Karpas-422 (cell line): ENCODE measurements around the gene MAPK9. TPM values are rescaled to one million over a fixed set of nuclear protein-coding genes. Genes with fewer than 3 reads are reported as not detected.

Source experiments
- DNase-seq: peaks from one replicate; pipeline ENCODE4 v3.0.0-alpha.2; 2015
- H2AFZ ChIP-seq: fragments of 200-600 bp; sonication (generic); 2 replicates; pipeline ENCODE4 v1.6.1; 2014; ENCODE audit warnings: antibody characterized with exemption, low read length, mixed read lengths
- H3K27ac ChIP-seq: fragments of 200-600 bp; sonication (generic); 2 replicates; pipeline ENCODE4 v1.5.1; 2014; ENCODE audit warnings: mild to moderate bottlenecking, low read length, moderate library complexity
- H3K27me3 ChIP-seq: fragments of 200-600 bp; sonication (generic); 2 replicates; pipeline ENCODE4 v1.6.1; 2014; ENCODE audit warnings: low read length, mixed read lengths
- H3K36me3 ChIP-seq: fragments of 200-600 bp; sonication (generic); 2 replicates; pipeline ENCODE4 v1.6.1; 2014; ENCODE audit warnings: low read length, mixed read lengths; ENCODE audit not compliant: insufficient read depth
- H3K4me1 ChIP-seq: fragments of 200-600 bp; sonication (generic); 2 replicates; pipeline ENCODE4 v1.6.1; 2014; ENCODE audit warnings: mild to moderate bottlenecking, low read length, mixed read lengths
- H3K4me2 ChIP-seq: fragments of 200-600 bp; sonication (generic); 2 replicates; pipeline ENCODE4 v1.6.1; 2014; ENCODE audit warnings: low read length, low read depth, mild to moderate bottlenecking; ENCODE audit not compliant: poor library complexity, severe bottlenecking
- H3K4me3 ChIP-seq: fragments of 200-600 bp; sonication (generic); 2 replicates; pipeline ENCODE4 v1.5.1; 2014; ENCODE audit warnings: mild to moderate bottlenecking, antibody characterized with exemption, low read length, mixed read lengths
- H3K79me2 ChIP-seq: fragments of 200-600 bp; sonication (generic); 2 replicates; pipeline ENCODE4 v1.6.1; 2014; ENCODE audit warnings: mild to moderate bottlenecking, low read length, mixed read lengths
- H3K9ac ChIP-seq: fragments of 200-600 bp; sonication (generic); 2 replicates; pipeline ENCODE4 v1.6.0; 2014; ENCODE audit warnings: low read length
- H3K9me2 ChIP-seq: fragments of 200-600 bp; sonication (generic), shearing (Covaris generic); replicated peaks from 2 replicates; pipeline ENCODE4 v1.6.0; 2014; ENCODE audit warnings: mild to moderate bottlenecking, low read length, moderate library complexity; ENCODE audit not compliant: insufficient read depth
- H3K9me3 ChIP-seq: fragments of 300-700, 200-600 bp; sonication (generic); 2 replicates; pipeline ENCODE4 v1.6.1; 2014; ENCODE audit warnings: low read length, mixed read lengths
- H4K20me1 ChIP-seq: fragments of 200-600 bp; sonication (generic); 2 replicates; pipeline ENCODE4 v1.6.1; 2014; ENCODE audit warnings: mild to moderate bottlenecking, antibody characterized with exemption, low read length, low read depth; ENCODE audit not compliant: insufficient read depth
- total RNA-seq: library from RNA; depleted of rRNA; stranded (reverse); fragments of >200 nt; shearing (Covaris generic); gene quantifications from 2 replicates; pipeline ENCODE4 v1.2.3, GENCODE V29; 2014; ENCODE audit warnings: low replicate concordance

MAPK9 gene
- total RNA-seq, 1 experiment from 2014 or later: 33.0 TPM

DNA sequence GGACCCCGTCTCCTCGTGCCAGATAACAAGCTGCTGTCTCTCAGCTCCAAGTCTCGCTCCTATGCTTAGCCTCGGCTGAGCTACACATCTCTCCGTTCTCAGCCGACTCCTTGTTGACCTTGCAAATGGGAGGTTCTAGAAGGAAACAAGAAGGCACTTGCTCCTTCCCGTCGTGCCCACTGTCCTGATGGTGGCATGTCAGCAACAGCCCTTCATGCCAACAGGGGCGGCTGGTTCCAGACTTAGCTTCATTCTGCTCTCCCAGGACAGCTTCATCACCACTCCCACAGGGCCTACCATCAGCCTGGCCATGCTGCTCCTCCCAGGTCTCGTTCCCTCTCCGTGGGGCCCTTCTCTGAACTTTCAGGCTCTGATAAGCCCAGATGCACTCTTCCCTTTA, 69.8 kb downstream of the MAPK9 start:
- peaks cover 4% of the 10 kb centered on the region for H3K9me3 ChIP-seq
- H4K20me1 ChIP-seq: no peaks in the 10 kb centered on the region
- H3K27me3 ChIP-seq: no peaks in the 10 kb centered on the region
- H3K9ac ChIP-seq: no peak overlapping the region
- H3K4me1 ChIP-seq: no peaks in the 10 kb centered on the region
- no peak overlapping the region for H2AFZ ChIP-seq
- no peak overlapping the region for H3K27ac ChIP-seq
- no peaks in the 10 kb centered on the region for H3K9me2 ChIP-seq
- no peak overlapping the region for H3K4me2 ChIP-seq
- no peak for DNase-seq
- no peaks in the 10 kb centered on the region for H3K79me2 ChIP-seq
- no peak overlapping the region for H3K4me3 ChIP-seq
- no peaks in the 10 kb centered on the region for H3K36me3 ChIP-seq

DNA sequence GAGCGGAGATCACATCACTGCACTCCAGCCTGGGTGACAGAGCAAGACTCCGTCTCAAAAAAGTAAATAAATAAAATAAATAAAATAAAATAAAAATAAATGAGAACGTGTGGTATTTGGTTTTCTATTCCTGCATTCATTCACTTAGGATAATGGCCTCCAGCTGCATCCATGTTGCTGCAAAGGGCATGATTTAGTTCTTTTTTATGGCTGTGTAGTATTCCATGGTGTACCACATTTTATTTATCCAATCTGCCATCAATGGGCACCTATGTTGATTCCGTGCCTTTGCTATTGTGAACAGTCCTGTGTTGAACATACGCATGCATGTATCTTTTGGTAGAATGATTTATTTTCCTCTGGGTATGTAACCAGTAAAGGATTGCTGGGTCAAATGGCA, 74.1 kb downstream of the MAPK9 start:
- Histone ChIP-seq H4K20me1 (no peaks in the 10 kb centered on the region), H3K27me3 (no peaks in the 10 kb centered on the region), H3K4me1 (no peaks in the 10 kb centered on the region), H3K9ac (no peak overlapping the region), H2AFZ (no peak overlapping the region), H3K27ac (no peak overlapping the region), H3K4me3 (no peak overlapping the region), H3K4me2 (no peak overlapping the region), H3K9me2 (no peaks in the 10 kb centered on the region), H3K9me3 (no peaks in the 10 kb centered on the region), H3K79me2 (no peaks in the 10 kb centered on the region), H3K36me3 (no peaks in the 10 kb centered on the region)
- DNase-seq: no peak

DNA sequence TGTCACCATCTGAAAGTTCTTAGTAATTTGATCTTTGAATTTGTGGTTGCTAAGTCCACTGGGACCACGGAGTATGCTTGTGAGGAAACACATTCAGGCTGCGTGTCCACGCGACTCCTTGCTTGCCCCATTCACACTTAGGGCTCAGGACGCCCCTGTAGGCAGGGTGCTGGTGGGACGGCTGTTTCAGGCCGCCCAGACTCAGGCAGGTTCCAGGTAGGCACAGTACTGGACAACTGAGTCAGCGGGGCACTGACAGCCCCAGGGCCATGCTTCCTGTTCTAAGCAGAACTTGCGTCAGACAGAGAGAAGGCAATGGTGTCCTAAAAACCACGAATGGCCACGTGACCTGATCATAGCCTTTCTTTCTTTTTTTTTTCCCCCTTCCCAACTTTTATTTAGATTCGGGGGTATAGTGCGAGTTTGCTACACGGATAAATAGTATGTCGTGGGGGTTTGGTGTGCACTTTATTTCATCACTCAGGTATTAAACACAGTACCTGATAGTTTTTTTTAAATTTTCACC, 75.2 kb downstream of the MAPK9 start:
- no peaks in the 10 kb centered on the region for H3K79me2 ChIP-seq
- no peak overlapping the region for H2AFZ ChIP-seq
- H3K9ac ChIP-seq: no peak overlapping the region
- H3K27me3 ChIP-seq: no peaks in the 10 kb centered on the region
- H3K4me2 ChIP-seq: no peak overlapping the region
- no peak overlapping the region for H3K27ac ChIP-seq
- no peak overlapping the region for H3K4me3 ChIP-seq
- no peaks in the 10 kb centered on the region for H3K36me3 ChIP-seq
- no peaks in the 10 kb centered on the region for H3K9me2 ChIP-seq
- H4K20me1 ChIP-seq: no peaks in the 10 kb centered on the region
- no peak for DNase-seq
- H3K4me1 ChIP-seq: no peaks in the 10 kb centered on the region
- H3K9me3 ChIP-seq: no peaks in the 10 kb centered on the region

- no peaks in the 10 kb centered on the region for H3K9me3 ChIP-seq
- no peak overlapping the region for H3K4me2 ChIP-seq
- H3K9ac ChIP-seq: no peak overlapping the region
- no peaks in the 10 kb centered on the region for H3K9me2 ChIP-seq
- no peak overlapping the region for H3K4me3 ChIP-seq
- H2AFZ ChIP-seq: no peak overlapping the region
- no peak for DNase-seq
- no peak overlapping the region for H3K27ac ChIP-seq
- H3K79me2 ChIP-seq: no peaks in the 10 kb centered on the region
- no peaks in the 10 kb centered on the region for H3K36me3 ChIP-seq
- H3K27me3 ChIP-seq: no peaks in the 10 kb centered on the region
- no peaks in the 10 kb centered on the region for H3K4me1 ChIP-seq
- H4K20me1 ChIP-seq: no peaks in the 10 kb centered on the region
Observed at GRCh38 chr5:180215783-180216630, 75.9 kb downstream of the MAPK9 start.

- no peak for DNase-seq
- Histone ChIP-seq H3K27ac (no peak overlapping the region), H3K79me2 (no peaks in the 10 kb centered on the region), H2AFZ (no peak overlapping the region), H3K4me2 (no peak overlapping the region), H3K9me3 (no peaks in the 10 kb centered on the region), H4K20me1 (no peaks in the 10 kb centered on the region), H3K9me2 (no peaks in the 10 kb centered on the region), H3K36me3 (no peaks in the 10 kb centered on the region), H3K4me1 (no peaks in the 10 kb centered on the region), H3K9ac (no peak overlapping the region), H3K27me3 (no peaks in the 10 kb centered on the region), H3K4me3 (no peak overlapping the region)
Observed at GRCh38 chr5:180214870-180215770, 76.8 kb downstream of the MAPK9 start.

- DNase-seq: no peak
- no peak overlapping the region for H3K4me3 ChIP-seq
- no peaks in the 10 kb centered on the region for H4K20me1 ChIP-seq
- no peaks in the 10 kb centered on the region for H3K9me2 ChIP-seq
- no peak overlapping the region for H2AFZ ChIP-seq
- H3K9ac ChIP-seq: no peak overlapping the region
- no peak overlapping the region for H3K4me2 ChIP-seq
- no peaks in the 10 kb centered on the region for H3K4me1 ChIP-seq
- H3K9me3 ChIP-seq: no peaks in the 10 kb centered on the region
- H3K27ac ChIP-seq: no peak overlapping the region
- no peaks in the 10 kb centered on the region for H3K79me2 ChIP-seq
- no peaks in the 10 kb centered on the region for H3K36me3 ChIP-seq
- H3K27me3 ChIP-seq: no peaks in the 10 kb centered on the region
Observed at GRCh38 chr5:180213657-180214207, 78.2 kb downstream of the MAPK9 start.

GRCh38 chr5:180213256-180213600, 78.7 kb downstream of the MAPK9 start:
- H3K36me3 ChIP-seq: no peaks in the 10 kb centered on the region
- no peak overlapping the region for H3K4me3 ChIP-seq

More at GRCh38 chr5:180213256-180213600, 78.7 kb downstream of the MAPK9 start:
- H4K20me1 ChIP-seq: no peaks in the 10 kb centered on the region
- H2AFZ ChIP-seq: no peak overlapping the region
- DNase-seq: no peak
- no peaks in the 10 kb centered on the region for H3K9me3 ChIP-seq
- H3K79me2 ChIP-seq: no peaks in the 10 kb centered on the region
- H3K9me2 ChIP-seq: no peaks in the 10 kb centered on the region
- no peak overlapping the region for H3K27ac ChIP-seq
- no peak overlapping the region for H3K9ac ChIP-seq
- H3K27me3 ChIP-seq: no peaks in the 10 kb centered on the region
- no peaks in the 10 kb centered on the region for H3K4me1 ChIP-seq
- no peak overlapping the region for H3K4me2 ChIP-seq
